PFSK-1 (cell line): Measurements from ENCODE around the gene SLC22A23.

Experiments used
- POLR2AphosphoS5 ChIP-seq: IDR thresholded peaks from 2 replicates; pipeline ENCODE4 v1.6.1; 2012; ENCODE audit warnings: low read depth, mild to moderate bottlenecking, control low read depth, low read length, moderate library complexity
- REST ChIP-seq, 2 experiments: IDR thresholded peaks; 2 replicates each; pipeline versions ENCODE4 v1.6.1 to v1.8.0; 2011 to 2012; ENCODE audit warnings: low read depth in 2 of 2, low read length in 2 of 2, control low read depth in 1 of 2, inconsistent platforms in 1 of 2, mild to moderate bottlenecking in 1 of 2, moderate library complexity in 1 of 2; ENCODE audit not compliant: insufficient read depth in 1 of 2
- SIN3A ChIP-seq: IDR thresholded peaks from 2 replicates; pipeline ENCODE4 v1.6.1; 2012; ENCODE audit warnings: mild to moderate bottlenecking, low read length, moderate library complexity, borderline replicate concordance; ENCODE audit not compliant: insufficient read depth
- TAF1 ChIP-seq: IDR thresholded peaks from 2 replicates; pipeline ENCODE4 v1.6.1; 2012; ENCODE audit warnings: low read length, control low read depth, borderline replicate concordance; ENCODE audit not compliant: insufficient read depth

DNA sequence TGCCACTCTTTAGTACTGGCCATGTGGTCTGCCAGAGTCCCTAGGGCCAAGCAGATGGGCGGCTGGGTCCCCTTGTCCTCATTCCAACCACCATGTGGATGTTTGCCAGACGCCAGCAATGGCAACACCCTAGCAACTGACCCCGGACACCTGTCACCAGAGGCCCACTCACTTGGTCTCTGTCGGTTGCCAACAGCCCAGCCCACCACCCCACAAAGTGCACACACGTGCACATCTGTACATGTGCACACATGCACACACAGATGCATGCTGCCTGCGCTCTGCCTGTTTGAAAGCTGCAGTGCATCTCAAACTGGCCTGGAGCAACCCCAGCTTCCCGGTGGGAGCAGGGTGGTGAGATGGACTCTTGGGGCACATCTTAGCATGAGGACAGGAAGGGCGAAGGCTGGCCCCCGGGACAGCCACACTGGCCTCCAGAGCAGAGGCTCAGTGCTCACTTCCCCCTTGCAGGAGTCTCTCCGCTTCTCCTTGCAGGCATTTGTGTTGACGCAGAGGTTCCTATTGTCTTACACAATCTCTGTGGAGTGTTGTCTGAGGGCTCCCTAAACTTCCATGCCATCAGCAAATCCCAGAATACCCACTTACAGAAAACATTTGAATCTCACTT, 144.1 kb downstream of the SLC22A23 start:
- TF ChIP-seq POLR2AphosphoS5 (no peak), SIN3A (no peak), REST (IDR thresholded peaks at IDR 0.05; ENCODE audit: insufficient read depth in 1 of 2, low read depth in 2 of 2, low read length in 2 of 2) (no peak), TAF1 (no peak)
